OCI-LY3 (cell line): ENCODE data around the gene KLHL35.

Experiments used
- EZH2phosphoT487 ChIP-seq: fragments of 200-600 bp; shearing (Covaris generic); IDR thresholded peaks from 2 replicates; pipeline ENCODE4 v1.6.1; 2018; ENCODE audit warnings: antibody characterized with exemption, mixed run types, low read depth
- TF ChIP-seq, protein P1 (sequence below): fragments of 200-600, 300-600 bp; sonication (generic); IDR thresholded peaks from 2 replicates; pipeline ENCODE4 v1.5.1; 2014; ENCODE audit warnings: antibody characterized with exemption, low read length, low read depth

DNA sequence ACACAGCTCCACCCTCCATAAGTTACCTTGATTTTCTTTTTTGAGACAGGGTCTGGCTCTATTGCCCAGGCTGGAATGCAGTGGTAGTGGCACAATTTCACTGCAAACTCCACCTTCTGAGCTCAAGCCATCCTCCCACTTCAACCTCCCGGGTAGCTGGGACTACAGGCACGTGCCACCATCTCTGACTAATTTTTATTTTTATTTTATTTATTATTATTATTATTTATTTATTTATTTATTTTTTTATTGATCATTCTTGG lies 24.1 kb downstream of the KLHL35 start:
- TF ChIP-seq, protein P1, sequence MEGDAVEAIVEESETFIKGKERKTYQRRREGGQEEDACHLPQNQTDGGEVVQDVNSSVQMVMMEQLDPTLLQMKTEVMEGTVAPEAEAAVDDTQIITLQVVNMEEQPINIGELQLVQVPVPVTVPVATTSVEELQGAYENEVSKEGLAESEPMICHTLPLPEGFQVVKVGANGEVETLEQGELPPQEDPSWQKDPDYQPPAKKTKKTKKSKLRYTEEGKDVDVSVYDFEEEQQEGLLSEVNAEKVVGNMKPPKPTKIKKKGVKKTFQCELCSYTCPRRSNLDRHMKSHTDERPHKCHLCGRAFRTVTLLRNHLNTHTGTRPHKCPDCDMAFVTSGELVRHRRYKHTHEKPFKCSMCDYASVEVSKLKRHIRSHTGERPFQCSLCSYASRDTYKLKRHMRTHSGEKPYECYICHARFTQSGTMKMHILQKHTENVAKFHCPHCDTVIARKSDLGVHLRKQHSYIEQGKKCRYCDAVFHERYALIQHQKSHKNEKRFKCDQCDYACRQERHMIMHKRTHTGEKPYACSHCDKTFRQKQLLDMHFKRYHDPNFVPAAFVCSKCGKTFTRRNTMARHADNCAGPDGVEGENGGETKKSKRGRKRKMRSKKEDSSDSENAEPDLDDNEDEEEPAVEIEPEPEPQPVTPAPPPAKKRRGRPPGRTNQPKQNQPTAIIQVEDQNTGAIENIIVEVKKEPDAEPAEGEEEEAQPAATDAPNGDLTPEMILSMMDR: no peak
- no peak for TF ChIP-seq EZH2phosphoT487
